A549 (cell line): ENCODE results near the gene CACNA1G. TPM values are rescaled to one million over a fixed set of nuclear protein-coding genes. Genes with fewer than 3 reads are reported as not detected.

Experiments used
- ATAC-seq, 2 experiments: fragments of 200-7000 bp in 1 of 2; fragments of >200 bp in 1 of 2; cut with Nextera tagmentation in 1 of 2; cut with Tn5 transposase in 1 of 2; 3 replicates each; pipeline versions ENCODE4 v1.8.0 to v1.9.1; 2018 to 2020; ENCODE audit warnings: mild to moderate bottlenecking in 1 of 2, moderate library complexity in 1 of 2
- CTCF ChIA-PET: fragments of 300-600 bp; sonication (Branson Sonifier 250); formaldehyde crosslinking; extraction: SDS; loops from one replicate; lab custom pipeline; 2021; ENCODE audit warnings: antibody characterized with exemption, inconsistent platforms; lab: Yijun Ruan, JAX
- POLR2A ChIA-PET: fragments of 350-600 bp; formaldehyde crosslinking; extraction: SDS; loops from one replicate; lab custom pipeline; 2021; ENCODE audit warnings: antibody characterized with exemption, inconsistent platforms; lab: Yijun Ruan, JAX
- DNase-seq, 2 experiments: peaks; one replicate each; pipeline versions ENCODE4 v3.0.0 to v3.0.0-alpha.2; 2011 to 2016; ENCODE audit warnings: low read depth in 1 of 2, low spot score in 1 of 2
- FAIRE-seq: peaks from 2 replicates; lab custom pipeline; 2011; peaks lifted over from hg19 to GRCh38; lab: Jason Lieb, UNC
- H3K27ac ChIP-seq, 2 experiments: fragments of >200 bp; sonication (Bioruptor Twin); formaldehyde crosslinking; 3 replicates each; pipeline ENCODE4 v1.5.1; 2016 to 2017
- H3K4me1 ChIP-seq: fragments of >200 bp; sonication (Bioruptor Twin); formaldehyde crosslinking; 3 replicates; pipeline ENCODE4 v1.6.1; 2016
- H3K4me2 ChIP-seq: fragments of >200 bp; sonication (Bioruptor Twin); formaldehyde crosslinking; 3 replicates; pipeline ENCODE4 v1.6.1; 2016
- H3K4me3 ChIP-seq: fragments of >200 bp; sonication (Bioruptor Twin); formaldehyde crosslinking; 3 replicates; pipeline ENCODE4 v1.5.1; 2016
- H3K9me3 ChIP-seq: fragments of >200 bp; sonication (Bioruptor Twin); formaldehyde crosslinking; 3 replicates; pipeline ENCODE4 v1.6.1; 2016
- ATOH8 ChIP-seq: fragments of 250-450 bp; sonication (Bioruptor Pico); IDR thresholded peaks from 2 replicates; pipeline ENCODE4 v1.5.0; 2020; ENCODE audit warnings: low read depth, mild to moderate bottlenecking, moderate library complexity
- BCL3 ChIP-seq: fragments of >200 bp; sonication (Bioruptor Twin); formaldehyde crosslinking; IDR thresholded peaks from 3 replicates; pipeline ENCODE4 v1.6.1; 2016
- BHLHE40 ChIP-seq: IDR thresholded peaks from 2 replicates; pipeline ENCODE4 v1.6.1; 2012; ENCODE audit warnings: low read depth, low read length, inconsistent platforms
- CBX2 ChIP-seq: fragments of 200-600 bp; sonication (generic); IDR thresholded peaks from 2 replicates; pipeline ENCODE4 v1.6.1; 2016; ENCODE audit warnings: low read depth, mild to moderate bottlenecking, borderline replicate concordance
- CBX8 ChIP-seq: fragments of 200-600 bp; sonication (generic); IDR thresholded peaks from 2 replicates; pipeline ENCODE4 v1.6.1; 2016
- CTCF ChIP-seq: fragments of >200 bp; sonication (Bioruptor Twin); formaldehyde crosslinking; IDR thresholded peaks from 3 replicates; pipeline ENCODE4 v1.5.1; 2016
- EHF ChIP-seq: fragments of 250-450 bp; sonication (Bioruptor Pico); IDR thresholded peaks from 2 replicates; pipeline ENCODE4 v1.5.0; 2020; ENCODE audit warnings: mild to moderate bottlenecking
- EHMT2 ChIP-seq: fragments of 200-600 bp; sonication (generic); IDR thresholded peaks from 2 replicates; pipeline ENCODE4 v1.6.1; 2016; ENCODE audit warnings: antibody characterized with exemption, low read depth, mild to moderate bottlenecking, moderate library complexity
- ESRRA ChIP-seq: fragments of 150-350 bp; IDR thresholded peaks from 2 replicates; pipeline ENCODE4 v1.6.1; 2014; ENCODE audit warnings: mild to moderate bottlenecking, low read length, borderline replicate concordance
- FOSB ChIP-seq: fragments of 250-450 bp; sonication (Bioruptor Pico); IDR thresholded peaks from 2 replicates; pipeline ENCODE4 v1.5.0; 2020; ENCODE audit warnings: mild to moderate bottlenecking, moderate library complexity
- FOSL2 ChIP-seq, 2 experiments: fragments of 450-650 bp in 1 of 2; fragments of >200 bp in 1 of 2; sonication (Bioruptor Twin) in 1 of 2; formaldehyde crosslinking; IDR thresholded peaks; 2 replicates each; pipeline versions ENCODE4 v1.5.0 to v1.6.1; 2016 to 2020; ENCODE audit warnings: mild to moderate bottlenecking in 1 of 2, moderate library complexity in 1 of 2
- FOXS1 ChIP-seq: fragments of 250-450 bp; sonication (Bioruptor Pico); IDR thresholded peaks from 2 replicates; pipeline ENCODE4 v1.5.0; 2020; ENCODE audit warnings: mild to moderate bottlenecking, moderate library complexity
- HDAC2 ChIP-seq: fragments of 200-600 bp; sonication (generic); IDR thresholded peaks from 2 replicates; pipeline ENCODE4 v1.6.1; 2016
- HEYL ChIP-seq: fragments of 250-450 bp; sonication (Bioruptor Pico); IDR thresholded peaks from 2 replicates; pipeline ENCODE4 v1.8.0; 2021; ENCODE audit warnings: mild to moderate bottlenecking, moderate library complexity
- HMGXB4 ChIP-seq: fragments of 250-450 bp; sonication (Bioruptor Pico); IDR thresholded peaks from 2 replicates; pipeline ENCODE4 v1.5.0; 2021; ENCODE audit warnings: mild to moderate bottlenecking, moderate library complexity, borderline replicate concordance
- HOXB13 ChIP-seq: fragments of 250-450 bp; sonication (Bioruptor Pico); IDR thresholded peaks from 2 replicates; pipeline ENCODE4 v1.5.0; 2020; ENCODE audit warnings: low read depth, mild to moderate bottlenecking, moderate library complexity
- HOXB5 ChIP-seq: fragments of 250-450 bp; sonication (Bioruptor Pico); IDR thresholded peaks from 2 replicates; pipeline ENCODE4 v1.5.0; 2020; ENCODE audit warnings: mild to moderate bottlenecking, moderate library complexity
- JUN ChIP-seq, 2 experiments: fragments of >200 bp; sonication (Bioruptor Twin); formaldehyde crosslinking; IDR thresholded peaks; 2 replicates in 1 of 2; 3 replicates in 1 of 2; pipeline ENCODE4 v1.6.1; 2016 to 2017
- JUNB ChIP-seq: fragments of >200 bp; sonication (Bioruptor Twin); formaldehyde crosslinking; IDR thresholded peaks from 2 replicates; pipeline ENCODE4 v1.6.1; 2016
- KDM1A ChIP-seq: fragments of 200-600 bp; sonication (generic); IDR thresholded peaks from 2 replicates; pipeline ENCODE4 v1.6.1; 2016; ENCODE audit warnings: low read depth, mild to moderate bottlenecking
- MAFK ChIP-seq: fragments of 450-650 bp; IDR thresholded peaks from 2 replicates; pipeline ENCODE4 v1.6.1; 2014; ENCODE audit not compliant: partially characterized antibody
- MAX ChIP-seq: IDR thresholded peaks from 2 replicates; pipeline ENCODE4 v1.6.1; 2012
- MAZ ChIP-seq: fragments of 150-350 bp; IDR thresholded peaks from 2 replicates; pipeline ENCODE4 v1.6.1; 2014; ENCODE audit warnings: antibody characterized with exemption, low read depth, low read length, borderline replicate concordance
- MYC ChIP-seq: IDR thresholded peaks from 2 replicates; pipeline ENCODE4 v1.6.1; 2012; ENCODE audit warnings: mild to moderate bottlenecking, inconsistent platforms, low read length, improper control_type of control experiment, borderline replicate concordance
- NPAS2 ChIP-seq: fragments of 250-450 bp; sonication (Bioruptor Pico); IDR thresholded peaks from 2 replicates; pipeline ENCODE4 v1.8.0; 2022; ENCODE audit warnings: mild to moderate bottlenecking, moderate library complexity, borderline replicate concordance
- PBX3 ChIP-seq: IDR thresholded peaks from 2 replicates; pipeline ENCODE4 v1.6.1; 2012
- PHF8 ChIP-seq: fragments of 200-600 bp; sonication (generic); IDR thresholded peaks from 2 replicates; pipeline ENCODE4 v1.6.1; 2016; ENCODE audit warnings: low read depth, mild to moderate bottlenecking, antibody characterized with exemption, moderate library complexity, borderline replicate concordance
- POLR2A ChIP-seq: IDR thresholded peaks from 2 replicates; pipeline ENCODE4 v1.6.1; 2012; ENCODE audit warnings: mild to moderate bottlenecking, low read length
- POLR2AphosphoS2 ChIP-seq: conservative IDR thresholded peaks from 2 replicates; pipeline ENCODE4 v1.6.1; 2012; ENCODE audit warnings: low read length, improper control_type of control experiment, inconsistent platforms
- RARB ChIP-seq: fragments of 250-450 bp; sonication (Bioruptor Pico); IDR thresholded peaks from 2 replicates; pipeline ENCODE4 v1.8.0; 2021; ENCODE audit warnings: mild to moderate bottlenecking, moderate library complexity
- RCOR1 ChIP-seq: fragments of 150-350 bp; IDR thresholded peaks from 2 replicates; pipeline ENCODE4 v1.6.1; 2014; ENCODE audit warnings: antibody characterized with exemption, low read length, low read depth
- SMC3 ChIP-seq: fragments of >200 bp; sonication (Bioruptor Twin); formaldehyde crosslinking; IDR thresholded peaks from 3 replicates; pipeline ENCODE4 v1.6.1; 2018; ENCODE audit warnings: inconsistent platforms
- TP53 ChIP-seq: fragments of 250-450 bp; sonication (Bioruptor Pico); IDR thresholded peaks from 2 replicates; pipeline ENCODE4 v1.5.0; 2021; ENCODE audit warnings: mild to moderate bottlenecking, moderate library complexity
- USF2 ChIP-seq: fragments of 450-650 bp; IDR thresholded peaks from 2 replicates; pipeline ENCODE4 v1.6.1; 2014; ENCODE audit warnings: antibody characterized with exemption
- ZFP36 ChIP-seq: fragments of 450-650 bp; IDR thresholded peaks from 2 replicates; pipeline ENCODE4 v1.6.1; 2014; ENCODE audit warnings: borderline replicate concordance; ENCODE audit not compliant: partially characterized antibody
- WGBS: methylation state at CpG from one replicate; pipeline ENCODE4 v1.1.6; 2017; ENCODE audit errors: missing lambda C conversion rate; 5-methylcytosine and 5-hydroxymethylcytosine counted together
- polyA plus RNA-seq, 4 experiments: library from polyadenylated mRNA; depleted of rRNA in 3 of 4; stranded (reverse); fragments of >200 nt; fragmentation: RNase III in 1 of 4; extraction: RNeasy Plus Mini Kit Qiagen cat#74134 plus additional on column Dnase treatment in 1 of 4; gene quantifications; 2 replicates in 3 of 4; 3 replicates in 1 of 4; pipeline ENCODE4 v1.2.3, GENCODE V29; 2011 to 2017

CACNA1G gene
- polyA plus RNA-seq, 2 of the 4 experiments (the other 2 are of a cell fraction) = 4.0 to 8.9 TPM

- H3K9me3 ChIP-seq = no peaks in the 10 kb centered on the region
- H3K4me3 ChIP-seq = peak overlapping the region; percentile 1; the same call in 1 of the 3 replicates
- H3K27ac ChIP-seq = peak overlapping the region; percentile 98
- CTCF ChIA-PET = interaction anchor here (1.0 to 52.6 kb wide), 11 partner anchors 8 to 181 kb away, joined by 3 to 2097 read pairs (median 9); partner anchors contain the start of genes ABCC3 and SPATA20
- no peak for TF ChIP-seq USF2
- no peak for TF ChIP-seq ESRRA
- no peak; the same call in 1 of the 2 replicates for TF ChIP-seq HEYL
- TF ChIP-seq CBX8 = no peak
- TF ChIP-seq MYC = no peak
- TF ChIP-seq MAFK = no peak
- TF ChIP-seq HMGXB4 (CRISPR knock-in tag) = no peak; the same call in 1 of the 2 replicates
- no peak for TF ChIP-seq BHLHE40
- no peak for TF ChIP-seq ZFP36
- no peak for TF ChIP-seq JUNB
- no peak for TF ChIP-seq HDAC2
- no peak for TF ChIP-seq KDM1A
- TF ChIP-seq CTCF = no peak
- TF ChIP-seq FOSB = peak; percentile 74
- no peak for TF ChIP-seq POLR2AphosphoS2
- TF ChIP-seq MAZ = no peak
- no peak for TF ChIP-seq RARB (CRISPR knock-in tag)
- peak; percentile 90 for TF ChIP-seq FOXS1 (CRISPR knock-in tag)
- peak; percentile 79 for TF ChIP-seq ATOH8 (CRISPR knock-in tag)
- no peak; a peak in 1 of 5 replicates for TF ChIP-seq JUN (IDR thresholded peaks at IDR 0.05)
- no peak for TF ChIP-seq NPAS2
- no peak for TF ChIP-seq MAX
- no peak for TF ChIP-seq EHMT2
- no peak for TF ChIP-seq PBX3
- peak; percentile 76 for TF ChIP-seq HOXB13
- no peak for TF ChIP-seq CBX2
- TF ChIP-seq HOXB5 (CRISPR knock-in tag) = peak; percentile 78
- TF ChIP-seq POLR2A = no peak
- peak; percentile 87 for TF ChIP-seq EHF (CRISPR knock-in tag)
- no peak for TF ChIP-seq SMC3
- no peak for TF ChIP-seq RCOR1
- TF ChIP-seq TP53 (CRISPR knock-in tag) = no peak; the same call in 1 of the 2 replicates
- no peak for TF ChIP-seq BCL3
- no peak for TF ChIP-seq PHF8
- no peak for TF ChIP-seq FOSL2 (IDR thresholded peaks at IDR 0.05)
- TF ChIP-seq FOSL2 (CRISPR knock-in tag; IDR thresholded peaks at IDR 0.05) = no peak
- peak; percentile 8 to 19 for ATAC-seq
- peaks cover 96% of the 10 kb centered on the region for H3K4me1 ChIP-seq
- DNase-seq = no peak
- POLR2A ChIA-PET = interaction anchor here (0.9 to 6.3 kb wide), 14 partner anchors 8 to 206 kb away, joined by 3 to 237 read pairs (median 6); partner anchors contain the start of genes ABCC3 and TOB1
- WGBS = 9% methylated on average over 10 of the region's 10 CpGs
- no peak for FAIRE-seq
- peak overlapping the region; percentile 56 for H3K4me2 ChIP-seq
Measured at GRCh38 chr17:50660887-50661345, 100.4 kb downstream of the CACNA1G start.
